ENCODE results near the gene VANGL1.

DNA sequence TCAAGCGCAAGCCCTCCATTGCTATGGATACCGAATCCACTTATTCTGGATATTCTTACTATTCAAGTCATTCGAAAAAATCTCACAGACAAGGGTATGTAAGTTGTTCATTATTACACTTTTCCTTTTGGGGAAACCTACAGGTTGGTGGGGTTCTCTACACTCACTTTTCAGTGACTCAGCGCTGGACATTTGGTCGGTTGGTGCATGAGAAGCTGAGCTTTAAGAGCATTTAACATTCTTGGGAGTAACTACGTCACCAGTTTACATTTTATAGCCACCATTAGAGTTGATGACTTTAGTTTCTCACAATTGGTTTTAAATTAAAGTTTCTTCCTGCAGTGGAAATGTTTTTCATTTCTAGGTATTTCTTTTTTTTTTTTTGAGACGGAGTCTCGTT is 9.6 kb downstream of the VANGL1 start:
- TF ChIP-seq POLR2A (IDR thresholded peaks at IDR 0.05) = no peak
- no peak for TF ChIP-seq CTCF (IDR thresholded peaks at IDR 0.05)

Data from esophagus squamous epithelium (tissue), 4 donors.